B cell (primary cell): ENCODE data around the gene MT1B.

Experiments
- EZH2 ChIP-seq: IDR thresholded peaks from 2 replicates; pipeline ENCODE4 v1.6.1; 2012; ENCODE audit warnings: borderline replicate concordance, low read depth, mild to moderate bottlenecking, moderate library complexity, low read length; ENCODE audit not compliant: insufficient read depth, poor library complexity, severe bottlenecking
- TF ChIP-seq, protein P1 (sequence below): fragments of 200-600 bp; IDR thresholded peaks from one replicate; pipeline ENCODE4 v1.8.0; 2022; ENCODE audit warnings: antibody characterized with exemption, mild to moderate bottlenecking

GRCh38 chr16:56662357-56663354 is 11.0 kb downstream of the MT1B start:
- TF ChIP-seq, protein P1, sequence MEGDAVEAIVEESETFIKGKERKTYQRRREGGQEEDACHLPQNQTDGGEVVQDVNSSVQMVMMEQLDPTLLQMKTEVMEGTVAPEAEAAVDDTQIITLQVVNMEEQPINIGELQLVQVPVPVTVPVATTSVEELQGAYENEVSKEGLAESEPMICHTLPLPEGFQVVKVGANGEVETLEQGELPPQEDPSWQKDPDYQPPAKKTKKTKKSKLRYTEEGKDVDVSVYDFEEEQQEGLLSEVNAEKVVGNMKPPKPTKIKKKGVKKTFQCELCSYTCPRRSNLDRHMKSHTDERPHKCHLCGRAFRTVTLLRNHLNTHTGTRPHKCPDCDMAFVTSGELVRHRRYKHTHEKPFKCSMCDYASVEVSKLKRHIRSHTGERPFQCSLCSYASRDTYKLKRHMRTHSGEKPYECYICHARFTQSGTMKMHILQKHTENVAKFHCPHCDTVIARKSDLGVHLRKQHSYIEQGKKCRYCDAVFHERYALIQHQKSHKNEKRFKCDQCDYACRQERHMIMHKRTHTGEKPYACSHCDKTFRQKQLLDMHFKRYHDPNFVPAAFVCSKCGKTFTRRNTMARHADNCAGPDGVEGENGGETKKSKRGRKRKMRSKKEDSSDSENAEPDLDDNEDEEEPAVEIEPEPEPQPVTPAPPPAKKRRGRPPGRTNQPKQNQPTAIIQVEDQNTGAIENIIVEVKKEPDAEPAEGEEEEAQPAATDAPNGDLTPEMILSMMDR: no peak
- TF ChIP-seq EZH2: no peak
